DMS53 treated with DMSO at 0.1 percent for 48 hours (cell line): ENCODE measurements around the gene TMCO6.
"Not testable (repeated sequence)": the region's sequence is repeated elsewhere in the genome, so short reads cannot be mapped to it uniquely, and the experiment has no call there.

Experiments
- DNase-seq: peaks from one replicate; lab custom pipeline; 2025; ENCODE audit not compliant: unreplicated experiment; lab: John Stamatoyannopoulos, UW

The TMCO6 gene

GRCh38 chr5:140630292-140631035 is 8.8 kb upstream of the TMCO6 start:
- DNase-seq: no peak

- no peak for DNase-seq
These were observed 8.2 kb upstream of the TMCO6 start for GRCh38 chr5:140631036-140631417.

- peak; percentile 72 for DNase-seq
These were observed 7.4 kb upstream of the TMCO6 start for GRCh38 chr5:140631831-140632365.

- peak; percentile 72 for DNase-seq
These were observed 6.8 kb upstream of the TMCO6 start for GRCh38 chr5:140632366-140633020.

- DNase-seq: peak; percentile 39
These were observed 6.2 kb upstream of the TMCO6 start, which contains the start of gene CD14 for GRCh38 chr5:140633021-140633471. Gene CD14, minus strand, starts transcription at chr5:140633175. Its CDS starts 104 bp downstream, at chr5:140633071.

GRCh38 chr5:140633501-140633900 is 5.8 kb upstream of the TMCO6 start:
- no peak for DNase-seq

GRCh38 chr5:140634103-140634502 is 5.1 kb upstream of the TMCO6 start:
- no peak for DNase-seq

- no peak for DNase-seq
These were observed 3.7 kb upstream of the TMCO6 start for GRCh38 chr5:140635291-140636257.

GRCh38 chr5:140637371-140638100 is 1.7 kb upstream of the TMCO6 start:
- no peak for DNase-seq

- not testable (repeated sequence) for DNase-seq
These were observed 428 bp upstream of the TMCO6 start for GRCh38 chr5:140638898-140639147.

- no peak for DNase-seq
These were observed 2.5 kb downstream of the TMCO6 start for GRCh38 chr5:140641716-140642115.

- DNase-seq: no peak
These were observed 3.5 kb downstream of the TMCO6 start for GRCh38 chr5:140642718-140643117.

GRCh38 chr5:140647042-140647419 is 7.8 kb downstream of the TMCO6 start:
- no peak for DNase-seq

GRCh38 chr5:140658870-140659269 is 19.6 kb downstream of the TMCO6 start:
- no peak for DNase-seq

GRCh38 chr5:140660371-140660770 is 21.1 kb downstream of the TMCO6 start:
- DNase-seq: not testable (repeated sequence)

- DNase-seq: no peak
These were observed 24.7 kb downstream of the TMCO6 start for GRCh38 chr5:140664030-140664358.

GRCh38 chr5:140664359-140665119 is 25.3 kb downstream of the TMCO6 start, which contains the start of gene WDR55:
Gene WDR55, plus strand, starts transcription at chr5:140664904. Its CDS starts 9 bp downstream, at chr5:140664913.
- DNase-seq: peak; percentile 94

- DNase-seq: not testable (repeated sequence)
These were observed 31.8 kb downstream of the TMCO6 start for GRCh38 chr5:140671035-140671434.

- DNase-seq: no peak
These were observed 32.3 kb downstream of the TMCO6 start for GRCh38 chr5:140671472-140672125.
